Spleen (tissue), 11 donors: ENCODE data around the gene SPAG5. TPM values are rescaled to one million over a fixed set of nuclear protein-coding genes. Genes with fewer than 3 reads are reported as not detected.

Experiments
- DNase-seq: peaks from one replicate; pipeline ENCODE4 v3.0.0-alpha.2; 2020
- H3K27ac ChIP-seq, 8 donors: fragments of 200-600 bp; sonication (generic) in 7 of 8; 1 replicate in 4 of 8; 2 replicates in 4 of 8; pipeline versions ENCODE4 v1.5.0 to v1.8.0; 2016 to 2021; ENCODE audit warnings: inconsistent platforms in 4 of 8, mild to moderate bottlenecking in 4 of 8, moderate library complexity in 1 of 8
- H3K27me3 ChIP-seq, 7 donors: fragments of 200-600 bp; sonication (generic) in 6 of 7; replicated peaks in 1 of 7; 1 replicate in 4 of 7; 2 replicates in 3 of 7; pipeline versions ENCODE4 v1.5.0 to v1.8.0; 2016 to 2021; ENCODE audit warnings: inconsistent platforms in 3 of 7, mild to moderate bottlenecking in 1 of 7
- H3K36me3 ChIP-seq, 6 donors: fragments of 200-600 bp; sonication (generic) in 5 of 6; 1 replicate in 4 of 6; 2 replicates in 2 of 6; pipeline versions ENCODE4 v1.5.0 to v1.8.0; 2016 to 2021; ENCODE audit warnings: inconsistent platforms in 2 of 6
- H3K4me1 ChIP-seq, 6 donors: fragments of 200-600 bp; sonication (generic) in 5 of 6; 1 replicate in 3 of 6; 2 replicates in 3 of 6; pipeline versions ENCODE4 v1.5.0 to v1.8.0; 2016 to 2021; ENCODE audit warnings: inconsistent platforms in 3 of 6
- H3K4me3 ChIP-seq, 8 donors: fragments of 200-600 bp; sonication (generic) in 7 of 8; 1 replicate in 4 of 8; 2 replicates in 4 of 8; pipeline versions ENCODE4 v1.5.0 to v1.8.0; 2016 to 2021; ENCODE audit warnings: inconsistent platforms in 4 of 8, mild to moderate bottlenecking in 4 of 8, moderate library complexity in 2 of 8
- H3K9me3 ChIP-seq, 8 donors: fragments of 200-600 bp; sonication (generic) in 7 of 8; 1 replicate in 4 of 8; 2 replicates in 4 of 8; pipeline versions ENCODE4 v1.5.0 to v1.8.0; 2016 to 2021; ENCODE audit warnings: inconsistent platforms in 4 of 8
- POLR2A ChIP-seq, 3 donors: fragments of 450-650 bp; IDR thresholded peaks; one replicate each; pipeline ENCODE4 v1.5.1; 2017; ENCODE audit warnings: antibody characterized with exemption in 3 of 3, mild to moderate bottlenecking in 1 of 3
- POLR2AphosphoS5 ChIP-seq, 3 donors: sonication (generic); formaldehyde crosslinking; IDR thresholded peaks; one replicate each; pipeline ENCODE4 v1.5.1; 2017; ENCODE audit warnings: antibody characterized with exemption in 3 of 3
- WGBS, 5 donors: extraction: QIAGEN DNeasy Blood & Tissue Kit in 3 of 5; methylation state at CpG; one replicate each; pipeline versions ENCODE4 v1.1.5 to v1.1.7; 2013 to 2018; 5-methylcytosine and 5-hydroxymethylcytosine counted together
- intact Hi-C: fragments of 100-400 bp; cut with DNase I; formaldehyde crosslinking; loops from one replicate; pipeline ENCODE4 v1.15.0; 2023; ENCODE audit warnings: low total_unique reads
- polyA plus RNA-seq, 3 donors: library from polyadenylated mRNA; stranded (reverse); fragments of 200-250 nt; gene quantifications; one replicate each; pipeline ENCODE4 v1.2.1, GENCODE V29; 2013
- total RNA-seq, 7 donors: library from RNA; depleted of rRNA in 3 of 7; stranded (reverse); fragments of >200 nt in 3 of 7; fragmentation: NEBNext Ultra II Directional in 4 of 7; extraction: Animal tissue kit (Norgen Biotek cat#: 25700) in 4 of 7; gene quantifications; one replicate each; pipeline versions ENCODE4 v1.1.0 to v1.2.1, GENCODE V29; 2016 to 2021
- TF ChIP-seq, protein P1 (sequence below), 11 experiments: fragments of 200-600 bp in 7 of 11; fragments of 450-650 bp in 4 of 11; sonication (generic) in 4 of 11; IDR thresholded peaks in 8 of 11; conservative IDR thresholded peaks in 3 of 11; 1 replicate in 7 of 11; 2 replicates in 4 of 11; pipeline versions ENCODE4 v1.4.0 to v1.8.0; 2016 to 2021; ENCODE audit warnings: antibody characterized with exemption in 11 of 11, inconsistent platforms in 4 of 11, mild to moderate bottlenecking in 1 of 11
- donor health status: healthy with polysubstance abuse.
- donor health status: DM: no; HTN: no; CAD: no; lungs with moderate emphysema.
- donor health status: DM: no; HTN: no; CAD: no.
- donor health status: Bipolar disorder and iron deficiency.
- donor health status: healthy.
- donor health status: DM: no; HTN: no; CAD: no.
- donor health status: DM: yes; HTN: yes; CAD: no.

The SPAG5 gene
- total and polyA plus RNA-seq, 10 donors = 6.2 to 19.7 (median 14.6) TPM

GRCh38 chr17:28635506-28635905, 36.7 kb upstream of the SPAG5 start:
- no peaks in the 10 kb centered on the region for H3K27me3 ChIP-seq
- no peak overlapping the region for H3K27ac ChIP-seq
- 95 to 100% (median 96%) methylated on average over 1 of the region's 1 CpG for WGBS, 5 donors
- DNase-seq = no peak
- intact Hi-C loops = no loop called here
- no peaks in the 10 kb centered on the region for H3K9me3 ChIP-seq
- peaks cover 19 to 100% (median 100%) of the 10 kb centered on the region in 6 donors for H3K36me3 ChIP-seq
- H3K4me1 ChIP-seq = peaks cover 0 to 14% (median 4%) of the 10 kb centered on the region in 6 donors
- TF ChIP-seq, protein P1, sequence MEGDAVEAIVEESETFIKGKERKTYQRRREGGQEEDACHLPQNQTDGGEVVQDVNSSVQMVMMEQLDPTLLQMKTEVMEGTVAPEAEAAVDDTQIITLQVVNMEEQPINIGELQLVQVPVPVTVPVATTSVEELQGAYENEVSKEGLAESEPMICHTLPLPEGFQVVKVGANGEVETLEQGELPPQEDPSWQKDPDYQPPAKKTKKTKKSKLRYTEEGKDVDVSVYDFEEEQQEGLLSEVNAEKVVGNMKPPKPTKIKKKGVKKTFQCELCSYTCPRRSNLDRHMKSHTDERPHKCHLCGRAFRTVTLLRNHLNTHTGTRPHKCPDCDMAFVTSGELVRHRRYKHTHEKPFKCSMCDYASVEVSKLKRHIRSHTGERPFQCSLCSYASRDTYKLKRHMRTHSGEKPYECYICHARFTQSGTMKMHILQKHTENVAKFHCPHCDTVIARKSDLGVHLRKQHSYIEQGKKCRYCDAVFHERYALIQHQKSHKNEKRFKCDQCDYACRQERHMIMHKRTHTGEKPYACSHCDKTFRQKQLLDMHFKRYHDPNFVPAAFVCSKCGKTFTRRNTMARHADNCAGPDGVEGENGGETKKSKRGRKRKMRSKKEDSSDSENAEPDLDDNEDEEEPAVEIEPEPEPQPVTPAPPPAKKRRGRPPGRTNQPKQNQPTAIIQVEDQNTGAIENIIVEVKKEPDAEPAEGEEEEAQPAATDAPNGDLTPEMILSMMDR (IDR thresholded peaks at IDR 0.05 in 8 of 11, conservative IDR thresholded peaks at IDR 0.05 in 3 of 11) = no peak
- TF ChIP-seq POLR2A (IDR thresholded peaks at IDR 0.05) (no peak), POLR2AphosphoS5 (IDR thresholded peaks at IDR 0.05) (no peak)
- no peak overlapping the region for H3K4me3 ChIP-seq

DNA sequence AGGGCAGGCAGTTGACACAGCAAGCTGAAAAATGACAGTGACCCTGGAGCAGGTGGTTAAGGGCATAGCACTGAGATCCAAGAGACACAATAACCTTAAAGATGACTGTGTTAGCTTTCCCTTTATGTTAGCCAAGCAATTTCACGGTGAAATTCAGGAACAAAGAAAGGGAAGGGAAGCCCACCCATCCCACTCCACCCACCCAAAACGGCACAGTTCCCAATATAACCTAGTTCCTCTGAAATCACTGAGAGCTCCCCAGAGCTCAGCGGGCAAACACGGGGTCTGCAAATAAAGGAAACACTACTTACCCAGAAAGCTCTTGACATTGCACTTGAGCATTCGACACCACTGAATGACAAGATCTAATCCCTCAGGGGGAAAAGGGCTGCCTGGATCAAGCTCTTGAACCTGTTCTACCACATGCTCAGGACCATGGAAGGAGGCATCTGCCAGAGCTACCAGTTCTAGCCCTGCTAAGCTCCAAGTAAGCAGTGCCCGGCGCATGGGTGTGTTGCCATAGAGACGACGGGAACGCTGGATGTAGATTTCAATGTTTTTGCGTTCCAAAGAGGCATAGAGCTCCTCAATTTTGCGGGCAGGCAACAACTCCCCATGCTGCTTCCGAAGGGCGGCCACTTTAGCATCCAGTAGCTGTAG, 35.5 kb upstream of the SPAG5 start:
- intact Hi-C loops = no loop called here
- no peak for DNase-seq
- TF ChIP-seq POLR2A (IDR thresholded peaks at IDR 0.05) = no peak
- TF ChIP-seq, protein P1 (IDR thresholded peaks at IDR 0.05 in 8 of 11, conservative IDR thresholded peaks at IDR 0.05 in 3 of 11) = no peak
- no peak for TF ChIP-seq POLR2AphosphoS5 (IDR thresholded peaks at IDR 0.05)
- Histone ChIP-seq H3K36me3 (peaks cover 19 to 100% (median 100%) of the 10 kb centered on the region in 6 donors), H3K27ac (no peak overlapping the region), H3K9me3 (no peaks in the 10 kb centered on the region), H3K27me3 (no peaks in the 10 kb centered on the region), H3K4me3 (no peak overlapping the region), H3K4me1 (peaks cover 0 to 13% (median 4%) of the 10 kb centered on the region in 6 donors)
- 86 to 92% (median 91%) methylated on average over 13 to 14 of the region's 14 CpGs for WGBS, 5 donors

DNA sequence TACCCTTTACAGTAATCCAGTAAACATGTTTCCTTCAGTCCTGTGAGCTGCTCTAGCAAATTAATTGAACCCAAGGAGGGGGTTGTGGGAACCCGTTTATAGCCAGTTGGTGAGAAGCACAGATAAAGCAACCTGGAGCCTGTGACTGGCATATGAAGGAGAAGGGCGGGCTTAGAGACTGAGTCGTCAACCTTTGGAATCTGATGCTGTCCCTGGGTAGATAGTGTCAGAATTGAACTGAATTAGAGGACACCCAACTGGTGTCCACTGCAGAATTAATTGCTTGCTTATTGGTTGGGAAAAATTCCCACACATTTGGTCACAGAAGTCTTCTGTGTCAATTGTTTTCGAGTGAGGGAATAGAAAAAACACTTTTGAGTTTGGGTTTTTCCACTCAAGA, 28.0 kb upstream of the SPAG5 start:
- H3K4me1 ChIP-seq = no peaks in the 10 kb centered on the region
- no peaks in the 10 kb centered on the region for H3K9me3 ChIP-seq
- intact Hi-C loops = no loop called here
- H3K36me3 ChIP-seq = peaks cover 13 to 100% (median 89%) of the 10 kb centered on the region in 6 donors
- no peak for TF ChIP-seq POLR2AphosphoS5 (IDR thresholded peaks at IDR 0.05)
- TF ChIP-seq, protein P1 (IDR thresholded peaks at IDR 0.05 in 8 of 11, conservative IDR thresholded peaks at IDR 0.05 in 3 of 11) = no peak
- TF ChIP-seq POLR2A (IDR thresholded peaks at IDR 0.05) = no peak
- no peak overlapping the region for H3K27ac ChIP-seq
- DNase-seq = no peak
- H3K27me3 ChIP-seq = no peaks in the 10 kb centered on the region
- no peak overlapping the region for H3K4me3 ChIP-seq
- WGBS, 5 donors = 88 to 95% (median 93%) methylated on average over 4 of the region's 4 CpGs

- no peak for DNase-seq
- no peaks in the 10 kb centered on the region for H3K4me1 ChIP-seq
- H3K36me3 ChIP-seq = peaks cover 8 to 100% (median 89%) of the 10 kb centered on the region in 6 donors
- intact Hi-C loops = no loop called here
- H3K9me3 ChIP-seq = no peaks in the 10 kb centered on the region
- no peak for TF ChIP-seq POLR2AphosphoS5 (IDR thresholded peaks at IDR 0.05)
- no peak for TF ChIP-seq POLR2A (IDR thresholded peaks at IDR 0.05)
- TF ChIP-seq, protein P1 (IDR thresholded peaks at IDR 0.05 in 8 of 11, conservative IDR thresholded peaks at IDR 0.05 in 3 of 11) = no peak
- no peak overlapping the region for H3K27ac ChIP-seq
- H3K4me3 ChIP-seq = no peak overlapping the region
- no peaks in the 10 kb centered on the region for H3K27me3 ChIP-seq
- 83 to 98% (median 86%) methylated on average over 2 of the region's 2 CpGs for WGBS, 5 donors
These were observed 25.3 kb upstream of the SPAG5 start for GRCh38 chr17:28624148-28624547.
